Subcutaneous adipose tissue (tissue), 4 donors: Measurements from ENCODE around the gene CEMIP. TPM values are rescaled to one million over a fixed set of nuclear protein-coding genes. Genes with fewer than 3 reads are reported as not detected.

Source experiments
- CTCF ChIP-seq: fragments of 450-650 bp; IDR thresholded peaks from one replicate; pipeline ENCODE4 v1.5.1; 2016; ENCODE audit warnings: low read depth, mild to moderate bottlenecking, control low read depth, antibody characterized with exemption, moderate library complexity
- total RNA-seq, 4 donors: library from RNA; depleted of rRNA; stranded (reverse); fragments of >200 nt; gene quantifications; one replicate each; pipeline ENCODE4 v1.1.0, GENCODE V29; 2016

The CEMIP gene
- total RNA-seq, 4 donors from 2014 or later, result 0.17 TPM; not detected in 3

DNA sequence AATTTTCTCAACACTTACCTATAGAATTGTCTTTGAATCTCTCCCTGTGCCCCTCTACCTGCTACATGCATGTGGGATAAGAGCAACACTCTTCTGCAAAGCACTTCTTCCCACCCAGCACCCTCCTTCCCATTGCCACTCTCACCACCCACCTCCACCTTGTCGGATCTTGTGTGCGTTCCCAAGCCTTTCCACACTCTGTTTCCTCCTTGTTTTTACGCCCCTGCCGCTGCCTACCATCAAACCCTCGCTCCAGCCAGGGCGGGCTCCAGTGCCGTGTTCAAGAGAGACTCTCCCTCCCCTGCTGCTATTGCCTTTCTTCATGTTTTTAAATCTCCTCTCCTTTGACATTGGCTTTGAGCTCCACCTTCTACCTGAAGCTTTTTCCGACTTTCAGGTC is 43.8 kb upstream of the CEMIP start:
- TF ChIP-seq CTCF, result no peak

DNA sequence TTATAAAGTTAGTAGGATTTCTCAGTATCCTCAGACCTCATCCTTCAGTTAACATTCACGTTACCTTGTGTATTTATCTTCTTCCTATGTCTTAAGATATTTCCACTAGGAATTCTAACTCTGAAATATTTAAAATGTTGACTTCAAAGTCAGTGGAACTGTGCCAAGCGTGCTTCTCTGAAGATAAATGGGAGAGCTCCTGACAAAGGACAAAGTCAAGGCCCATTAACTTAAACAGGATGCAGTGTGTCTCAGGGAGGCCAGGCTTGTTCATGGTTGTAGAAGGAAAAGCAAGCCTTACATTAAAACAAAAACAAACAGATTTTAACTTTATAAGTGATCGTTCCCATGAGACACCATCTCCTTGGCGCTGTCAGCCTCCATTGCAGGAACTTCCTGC is 42.6 kb upstream of the CEMIP start:
- no peak for TF ChIP-seq CTCF

DNA sequence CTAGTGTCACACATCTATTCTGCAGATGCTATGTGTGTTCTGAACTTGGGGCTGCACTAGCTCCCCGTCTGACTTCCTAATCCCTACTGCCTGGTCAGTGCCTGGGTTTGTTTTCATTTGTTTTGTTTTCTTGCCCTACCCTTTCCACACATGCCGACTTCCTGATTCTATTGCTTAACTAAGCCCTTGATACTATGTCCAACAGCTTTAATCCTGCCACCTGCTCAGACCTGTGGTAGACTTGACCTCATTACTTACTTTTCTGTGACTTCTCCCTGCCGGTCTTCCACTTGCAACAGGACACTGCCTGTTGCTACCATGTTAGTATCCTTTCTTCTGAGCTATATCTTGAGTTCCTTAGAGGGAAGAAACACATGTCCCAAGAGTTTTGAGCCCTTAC is 39.3 kb upstream of the CEMIP start:
- TF ChIP-seq CTCF, result no peak

GRCh38 chr15:80742081-80742480 is 37.1 kb upstream of the CEMIP start:
- TF ChIP-seq CTCF, result no peak

- TF ChIP-seq CTCF, result no peak
Observed at GRCh38 chr15:80743189-80743833, 35.9 kb upstream of the CEMIP start.

- TF ChIP-seq CTCF, result no peak
Observed at GRCh38 chr15:80744415-80744814, 34.8 kb upstream of the CEMIP start.

- TF ChIP-seq CTCF, result no peak
Observed at GRCh38 chr15:80744826-80745225, 34.3 kb upstream of the CEMIP start.
